GM11168 (cell line): ENCODE data around the gene RBBP5.

Source experiments
- in situ Hi-C: fragments of 300-500 bp; cut with MboI; formaldehyde crosslinking; loops from one replicate; pipeline ENCODE4 v1.12.0; 2022; ENCODE audit warnings: low sequenced_read_pairs; ENCODE audit not compliant: unreplicated experiment

The RBBP5 gene

DNA sequence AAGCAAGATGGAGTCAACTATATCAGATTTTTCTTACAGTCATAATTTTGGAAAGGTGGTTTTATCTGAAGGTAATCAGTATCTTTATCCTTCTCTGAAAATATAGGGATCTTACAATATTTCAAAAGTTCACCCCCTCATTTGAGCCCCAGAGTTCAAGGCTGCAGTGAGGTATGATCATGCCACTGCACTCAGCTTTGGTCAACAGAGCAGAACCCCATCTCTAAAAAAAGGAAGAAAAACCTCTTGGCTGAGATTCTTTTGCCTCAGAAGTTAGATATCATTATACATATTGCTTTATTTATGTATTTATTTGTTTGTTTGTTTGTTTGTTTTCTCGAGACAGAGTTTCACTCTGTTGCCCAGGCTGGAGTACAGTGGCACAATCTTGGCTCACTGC is 11.5 kb upstream of the RBBP5 start:
- in situ Hi-C loops: no loop called here

- in situ Hi-C loops: no loop called here
These were observed 7.8 kb upstream of the RBBP5 start for GRCh38 chr1:205129447-205130029.

DNA sequence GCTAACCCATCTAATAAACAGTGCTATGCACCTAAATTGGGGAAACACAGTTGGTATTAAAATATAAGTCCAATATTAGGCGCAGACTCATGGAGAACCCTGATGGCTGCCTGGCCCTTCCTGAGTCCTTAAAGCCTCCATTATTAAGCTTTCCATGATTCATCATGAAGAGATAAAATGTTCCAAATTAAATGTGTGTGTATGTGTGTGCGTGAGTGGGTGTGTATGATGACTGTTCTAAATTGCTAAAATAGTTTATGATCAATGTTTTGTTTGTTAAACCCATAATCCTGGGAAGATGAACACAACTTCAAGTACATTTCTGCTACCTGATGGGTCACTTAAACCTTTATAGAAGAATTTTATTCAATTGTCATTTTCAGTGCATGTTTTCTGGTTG is 6.3 kb upstream of the RBBP5 start:
- in situ Hi-C loops: no loop called here

DNA sequence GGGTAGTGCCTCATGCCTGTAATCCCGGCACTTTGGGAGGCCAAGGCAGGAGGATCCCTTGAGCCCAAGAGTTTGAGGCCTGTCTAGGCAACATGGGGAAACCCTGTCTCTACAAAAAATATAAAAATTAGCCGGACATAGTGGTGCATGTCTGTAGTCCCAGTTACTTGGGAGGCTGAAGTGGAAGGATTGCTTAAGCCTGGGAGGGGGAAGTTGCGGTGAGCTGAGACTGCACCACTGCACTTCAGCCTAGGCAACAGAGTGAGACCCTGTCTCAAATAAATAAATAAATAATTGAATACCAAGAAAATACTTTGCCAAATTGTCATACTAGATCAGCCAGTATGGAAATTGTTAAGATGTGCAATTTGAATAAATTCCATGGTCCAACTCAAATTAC is 5.9 kb upstream of the RBBP5 start:
- in situ Hi-C loops: no loop called here

DNA sequence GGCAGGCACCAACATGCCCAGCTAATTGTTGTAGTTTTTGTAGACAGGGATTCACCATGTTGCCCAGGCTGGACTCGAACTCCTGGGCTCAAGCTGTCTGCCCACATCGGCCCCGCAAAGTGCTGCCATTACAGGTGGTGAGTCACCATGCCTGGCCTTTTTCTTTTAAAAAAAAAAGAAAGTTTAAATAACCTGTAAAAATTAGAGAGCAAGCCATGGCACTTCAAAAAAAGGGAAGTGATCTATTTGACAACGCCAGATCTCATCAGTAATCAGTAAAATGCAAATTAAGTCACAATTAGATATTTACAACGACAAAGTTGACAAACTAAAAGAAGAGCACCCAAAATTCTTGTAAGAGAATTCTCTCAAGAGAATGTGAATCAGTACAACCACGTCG is 2.9 kb upstream of the RBBP5 start:
- in situ Hi-C loops: no loop called here

GRCh38 chr1:205122489-205122882 is 708 bp upstream of the RBBP5 start:
- in situ Hi-C loops: no loop called here

GRCh38 chr1:205118752-205119151 is 3.0 kb downstream of the RBBP5 start:
- in situ Hi-C loops: no loop called here

DNA sequence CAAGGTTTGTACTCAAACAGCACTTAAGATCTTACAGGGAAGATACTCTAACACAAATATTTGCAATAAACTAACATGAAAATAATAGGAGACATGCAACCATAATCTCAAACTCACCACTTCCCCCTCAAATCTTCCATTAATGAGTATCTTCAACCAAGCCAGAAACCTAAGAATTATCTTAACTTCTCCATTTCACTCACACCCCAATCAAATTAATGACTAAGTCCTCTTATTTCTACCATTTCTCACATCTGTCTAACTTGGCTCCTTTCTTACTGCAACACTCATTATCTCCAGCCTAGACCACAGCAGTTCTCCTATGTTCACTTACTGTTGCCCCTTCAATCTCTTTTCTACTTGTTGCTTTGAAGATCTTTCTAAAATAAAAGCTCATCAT is 10.4 kb downstream of the RBBP5 start:
- in situ Hi-C loops: no loop called here

DNA sequence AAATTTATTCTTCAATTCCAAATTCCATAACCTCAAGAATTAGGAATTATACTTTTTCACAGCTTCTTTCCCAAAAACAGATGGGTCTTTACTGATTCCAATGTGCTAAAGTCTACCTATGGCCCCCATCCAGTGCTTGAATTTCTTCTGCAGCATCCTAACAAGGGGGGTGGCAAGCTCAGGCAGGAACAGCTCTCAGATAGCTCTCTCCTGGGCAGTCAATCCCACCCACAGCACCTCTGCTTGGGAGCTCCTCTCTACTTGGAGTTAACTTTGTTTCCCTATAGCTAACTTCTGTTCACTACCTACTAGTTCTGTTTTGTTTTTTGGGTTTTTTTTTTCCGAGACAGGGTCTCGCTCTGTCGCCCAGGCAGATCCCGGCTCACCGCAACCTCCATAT is 12.1 kb downstream of the RBBP5 start:
- in situ Hi-C loops: no loop called here

GRCh38 chr1:205109269-205109668 is 12.5 kb downstream of the RBBP5 start:
- in situ Hi-C loops: no loop called here

DNA sequence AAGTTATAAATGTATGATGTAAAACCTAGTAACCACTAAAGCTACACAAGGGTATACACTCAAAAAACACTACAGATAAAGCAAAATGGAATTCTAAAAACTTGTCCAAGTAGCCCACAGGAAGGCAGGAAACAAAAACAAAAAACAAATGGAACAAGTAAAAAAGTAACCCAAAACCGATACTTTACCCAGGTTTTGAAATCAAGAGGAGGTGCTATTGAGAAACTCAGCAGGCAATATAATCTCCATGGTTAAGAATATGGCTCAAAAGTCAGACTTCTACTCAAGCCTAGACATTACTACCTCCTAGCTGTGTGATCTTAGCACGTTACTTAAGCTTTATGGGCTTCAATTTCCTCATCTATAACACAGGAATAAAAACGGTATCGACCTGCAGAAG is 13.3 kb downstream of the RBBP5 start:
- in situ Hi-C loops: no loop called here

- in situ Hi-C loops: no loop called here
These were observed 14.5 kb downstream of the RBBP5 start for GRCh38 chr1:205107327-205107726.

DNA sequence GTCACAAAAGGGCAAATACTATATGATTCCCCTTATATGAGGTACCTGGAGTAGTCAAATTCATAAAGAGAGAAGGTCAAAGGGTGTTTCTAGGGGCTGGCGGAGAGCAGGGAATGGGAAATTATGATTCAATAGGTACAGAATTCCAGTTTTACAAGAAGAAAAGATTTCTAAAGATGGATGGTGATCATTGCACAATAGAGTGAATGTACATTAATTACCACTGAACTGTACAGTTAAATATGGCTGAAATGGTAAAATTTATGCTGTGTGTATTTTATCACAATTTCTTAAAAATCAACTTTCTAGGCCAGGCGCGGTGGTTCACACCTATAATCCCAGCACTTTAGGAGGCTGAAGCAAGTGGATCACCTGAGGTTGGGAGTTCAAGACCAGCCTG is 19.4 kb downstream of the RBBP5 start:
- in situ Hi-C loops: no loop called here

DNA sequence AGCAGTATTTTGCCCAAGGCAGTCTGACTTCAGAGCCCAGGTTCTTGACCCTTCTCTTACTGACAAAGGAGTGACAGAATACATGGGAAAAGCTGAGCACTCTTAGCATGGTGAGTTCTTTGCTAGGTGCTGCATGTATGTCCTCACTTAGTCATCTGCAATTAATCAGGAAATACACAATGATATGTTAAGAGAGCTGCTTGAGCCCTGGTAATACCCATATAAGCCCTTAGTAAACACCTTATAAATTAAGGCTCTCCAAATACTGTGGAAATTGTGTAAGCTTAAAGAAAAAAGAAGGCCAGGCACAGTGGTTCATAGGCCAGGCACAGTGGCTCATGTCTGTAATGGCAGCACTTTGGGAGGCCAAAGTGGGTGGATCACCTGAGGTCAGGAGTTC is 23.5 kb downstream of the RBBP5 start:
- in situ Hi-C loops: no loop called here

GRCh38 chr1:205095422-205095821 is 26.4 kb downstream of the RBBP5 start:
- in situ Hi-C loops: no loop called here

- in situ Hi-C loops: no loop called here
These were observed 30.6 kb downstream of the RBBP5 start for GRCh38 chr1:205091043-205091740.

- in situ Hi-C loops: no loop called here
These were observed 33.4 kb downstream of the RBBP5 start for GRCh38 chr1:205088341-205088740.

- in situ Hi-C loops: no loop called here
These were observed 37.4 kb downstream of the RBBP5 start, which contains the start of gene TMEM81 for GRCh38 chr1:205084360-205084759. Gene TMEM81 (minus strand): TSS chr1:205084460. CDS start chr1:205084320, 140 bp downstream.

DNA sequence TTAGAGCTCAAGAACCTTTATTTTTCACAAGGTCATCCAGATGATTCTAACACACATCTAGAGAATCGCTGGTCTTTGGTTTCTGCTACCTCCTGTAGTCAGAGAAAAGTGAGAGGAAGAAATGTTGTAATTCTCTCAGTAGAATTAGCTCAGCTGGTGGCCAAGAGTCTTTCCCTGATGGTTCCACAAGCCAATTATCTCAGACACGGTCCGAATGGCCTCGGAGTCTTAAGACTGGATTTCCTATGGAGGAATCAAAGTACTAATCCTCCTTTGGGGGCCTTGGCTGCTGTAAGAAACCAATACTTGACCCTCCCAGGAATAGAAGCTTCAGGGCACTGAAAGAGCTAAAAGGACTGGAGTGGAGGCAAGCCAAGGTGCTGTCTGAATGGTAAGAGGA is 39.3 kb downstream of the RBBP5 start:
- in situ Hi-C loops: no loop called here

DNA sequence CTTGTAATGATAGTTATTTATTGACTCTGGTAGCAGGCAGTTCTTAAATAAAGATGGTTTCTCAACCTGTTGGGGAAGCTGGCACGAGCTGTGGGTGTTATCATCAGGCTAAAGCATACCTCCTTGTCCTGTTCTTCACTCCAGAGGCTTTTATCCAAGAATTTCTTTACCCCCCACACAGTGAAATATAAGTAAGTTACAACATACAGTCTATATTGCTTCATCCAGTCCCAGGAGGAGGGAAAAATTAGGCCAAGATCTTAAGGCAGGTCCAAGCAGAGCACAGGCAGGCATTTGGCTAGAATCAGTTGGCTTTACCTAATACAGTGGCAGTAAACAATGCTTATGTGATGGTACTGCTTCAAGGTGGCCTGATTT is 43.9 kb downstream of the RBBP5 start:
- in situ Hi-C loops: no loop called here

DNA sequence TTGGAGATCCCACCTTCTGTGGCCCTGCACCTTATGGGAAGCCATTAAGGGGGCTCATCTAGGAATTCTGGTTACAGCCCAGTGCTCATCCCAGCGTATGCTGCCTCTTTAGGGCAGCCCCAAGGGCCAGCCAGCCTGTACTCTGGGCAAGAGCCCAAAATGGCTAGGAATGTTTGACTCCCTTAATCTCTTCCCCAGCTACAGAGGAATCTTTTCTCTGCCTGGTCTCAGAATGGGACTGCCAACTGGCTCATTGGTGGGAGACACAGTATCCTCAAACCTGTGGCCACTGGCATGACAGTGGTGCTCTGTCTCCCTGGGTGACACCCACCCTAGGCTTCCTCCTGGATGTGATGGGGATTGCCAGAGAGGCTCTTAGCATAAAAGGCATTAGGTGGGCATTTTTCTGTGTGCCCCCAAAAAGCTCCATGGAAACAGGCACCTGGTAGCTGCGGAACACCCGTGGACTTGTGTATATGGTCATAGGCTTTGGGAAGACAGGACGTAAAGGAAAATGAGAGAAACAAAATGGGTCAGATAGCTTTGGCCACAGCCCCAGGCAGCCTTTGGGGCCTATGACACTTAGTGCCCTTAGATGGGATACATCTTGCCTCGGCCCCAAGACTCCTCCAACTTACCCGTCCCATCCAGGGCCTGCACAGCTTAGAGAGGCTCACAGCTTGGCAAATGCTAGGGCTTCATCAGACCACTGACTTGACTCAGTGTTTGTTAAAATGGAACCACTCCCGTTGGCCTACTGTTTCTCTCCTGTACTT is 44.4 kb downstream of the RBBP5 start:
- in situ Hi-C loops: no loop called here
